Type B pancreatic cell (in vitro differentiated cells): ENCODE measurements around the gene SLAMF6. TPM values are rescaled to one million over a fixed set of nuclear protein-coding genes. Genes with fewer than 3 reads are reported as not detected.
"Not testable (repeated sequence)": the region's sequence is repeated elsewhere in the genome, so short reads cannot be mapped to it uniquely, and the experiment has no call there.

Source experiments
- DNase-seq: peaks from one replicate; pipeline ENCODE4 v3.0.0; 2021; ENCODE audit warnings: mixed read lengths; ENCODE audit not compliant: unreplicated experiment; ENCODE audit errors: extremely low spot score
- H3K27ac Mint-ChIP-seq: 2 replicates; pipeline ENCODE4 v1.8.0; 2021; ENCODE audit warnings: mild to moderate bottlenecking, mixed read lengths
- H3K27me3 Mint-ChIP-seq: 2 replicates; pipeline ENCODE4 v1.8.0; 2021; ENCODE audit warnings: mixed read lengths
- H3K36me3 Mint-ChIP-seq: 2 replicates; pipeline ENCODE4 v1.8.0; 2021; ENCODE audit warnings: mixed read lengths
- H3K4me1 Mint-ChIP-seq: one replicate; pipeline ENCODE4 v1.8.0; 2021; ENCODE audit warnings: mixed read lengths; ENCODE audit not compliant: unreplicated experiment
- H3K4me3 Mint-ChIP-seq: 2 replicates; pipeline ENCODE4 v1.8.0; 2021; ENCODE audit warnings: mild to moderate bottlenecking, mixed read lengths
- H3K9me3 Mint-ChIP-seq: 2 replicates; pipeline ENCODE4 v1.8.0; 2021; ENCODE audit warnings: mixed read lengths
- CTCF ChIP-seq: fragments of 200-600 bp; sonication (generic); conservative IDR thresholded peaks from 2 replicates; pipeline ENCODE4 v1.5.0; 2021; ENCODE audit warnings: antibody characterized with exemption, mild to moderate bottlenecking
- total RNA-seq: library from RNA; stranded (reverse); gene quantifications from 2 replicates; pipeline ENCODE4 v1.2.1, GENCODE V29; 2021; ENCODE audit warnings: low replicate concordance

The SLAMF6 gene
- total RNA-seq, 1 donor from 2014 or later: not detected

DNA sequence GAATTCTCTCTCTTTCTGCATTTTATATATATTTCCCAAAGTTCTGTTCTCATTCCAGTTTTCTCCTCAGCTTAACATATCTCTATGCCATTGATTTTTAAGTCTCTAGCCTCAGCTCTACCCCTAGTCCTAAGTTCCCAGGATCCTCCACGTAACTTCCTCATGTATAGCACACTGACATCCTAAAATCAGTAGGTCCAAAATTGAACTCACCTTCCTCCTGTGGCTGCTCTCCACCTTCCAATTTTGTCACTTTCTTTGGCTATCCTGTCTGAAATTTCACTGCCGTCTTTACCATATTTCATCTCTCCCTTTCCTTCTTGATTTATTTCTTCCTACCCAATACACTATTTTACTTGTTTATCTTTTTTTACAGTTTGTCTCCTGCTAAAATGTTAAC, 1.5 kb downstream of the SLAMF6 start:
- no peaks in the 10 kb centered on the region for H3K9me3 Mint-ChIP-seq
- no peak overlapping the region for H3K4me3 Mint-ChIP-seq
- no peaks in the 10 kb centered on the region for H3K27me3 Mint-ChIP-seq
- no peaks in the 10 kb centered on the region for H3K4me1 Mint-ChIP-seq
- H3K27ac Mint-ChIP-seq: no peak overlapping the region
- TF ChIP-seq CTCF: no peak
- no peak for DNase-seq
- no peaks in the 10 kb centered on the region for H3K36me3 Mint-ChIP-seq

- H3K4me3 Mint-ChIP-seq: no peak overlapping the region
- no peaks in the 10 kb centered on the region for H3K27me3 Mint-ChIP-seq
- no peaks in the 10 kb centered on the region for H3K4me1 Mint-ChIP-seq
- TF ChIP-seq CTCF: no peak
- no peak overlapping the region for H3K27ac Mint-ChIP-seq
- H3K36me3 Mint-ChIP-seq: no peaks in the 10 kb centered on the region
- H3K9me3 Mint-ChIP-seq: no peaks in the 10 kb centered on the region
- no peak for DNase-seq
Measured at GRCh38 chr1:160520999-160521398, 2.1 kb downstream of the SLAMF6 start.

DNA sequence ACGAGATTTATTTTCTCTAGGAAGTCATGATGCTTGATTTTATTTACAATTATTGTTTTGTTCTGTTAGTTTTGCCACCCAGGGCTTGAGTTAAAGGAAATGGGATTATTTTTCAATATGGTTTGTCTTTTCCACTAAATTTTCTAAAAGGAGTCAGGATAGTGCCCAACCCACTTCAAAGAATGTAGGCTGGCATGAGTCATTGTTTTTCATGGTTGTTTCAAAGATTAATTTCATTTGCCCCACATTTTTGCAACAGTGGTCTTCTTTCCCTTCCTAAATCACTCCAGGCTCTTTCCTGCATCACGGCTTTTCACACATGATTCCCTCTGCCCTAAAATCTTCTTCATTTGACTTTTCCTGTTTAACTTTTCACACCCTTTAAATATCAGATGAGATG, 2.5 kb downstream of the SLAMF6 start:
- Mint-ChIP-seq H3K9me3 (no peaks in the 10 kb centered on the region), H3K4me3 (no peak overlapping the region), H3K4me1 (no peaks in the 10 kb centered on the region), H3K36me3 (no peaks in the 10 kb centered on the region), H3K27me3 (no peaks in the 10 kb centered on the region), H3K27ac (no peak overlapping the region)
- no peak for TF ChIP-seq CTCF
- no peak for DNase-seq

DNA sequence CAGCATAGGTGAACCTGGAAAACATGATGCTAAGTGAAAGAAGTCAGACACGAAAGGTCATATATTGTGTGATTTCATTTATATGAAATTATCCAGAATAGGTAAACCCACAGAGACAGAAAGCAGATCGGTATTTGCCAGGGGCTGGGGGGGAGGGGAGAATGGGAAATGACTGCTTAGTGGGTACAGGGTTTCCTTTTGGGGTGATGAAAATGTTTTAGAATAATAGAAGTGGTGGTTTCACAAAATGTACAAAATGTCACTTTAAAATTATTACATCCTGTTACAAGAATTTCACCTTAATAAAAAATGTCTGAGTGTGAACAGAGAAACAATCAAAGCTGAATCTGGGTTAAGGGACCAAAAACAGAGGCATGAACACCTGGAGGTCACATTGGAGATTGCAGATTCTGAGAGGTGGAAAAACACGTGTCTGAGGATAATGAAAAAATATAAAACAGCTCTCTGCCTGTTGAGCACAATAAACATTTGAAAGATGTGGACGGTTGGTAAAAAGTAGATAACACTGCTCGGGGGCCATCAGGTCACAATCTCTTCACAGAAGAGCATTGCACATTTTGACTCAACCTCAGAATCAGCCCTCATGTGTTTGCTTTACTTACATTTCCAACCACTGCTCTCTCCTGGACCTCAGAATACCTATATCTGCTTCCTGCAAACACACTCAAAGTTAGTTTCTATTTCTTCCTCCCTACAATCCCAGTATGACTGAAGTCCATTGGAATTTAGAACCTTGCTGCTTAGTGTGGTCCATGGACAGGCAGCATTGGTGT, 3.2 kb downstream of the SLAMF6 start:
- H3K36me3 Mint-ChIP-seq: no peaks in the 10 kb centered on the region
- TF ChIP-seq CTCF: peak; percentile 26
- DNase-seq: no peak
- no peak overlapping the region for H3K4me3 Mint-ChIP-seq
- no peaks in the 10 kb centered on the region for H3K9me3 Mint-ChIP-seq
- H3K27me3 Mint-ChIP-seq: no peaks in the 10 kb centered on the region
- H3K27ac Mint-ChIP-seq: no peak overlapping the region
- H3K4me1 Mint-ChIP-seq: no peaks in the 10 kb centered on the region

DNA sequence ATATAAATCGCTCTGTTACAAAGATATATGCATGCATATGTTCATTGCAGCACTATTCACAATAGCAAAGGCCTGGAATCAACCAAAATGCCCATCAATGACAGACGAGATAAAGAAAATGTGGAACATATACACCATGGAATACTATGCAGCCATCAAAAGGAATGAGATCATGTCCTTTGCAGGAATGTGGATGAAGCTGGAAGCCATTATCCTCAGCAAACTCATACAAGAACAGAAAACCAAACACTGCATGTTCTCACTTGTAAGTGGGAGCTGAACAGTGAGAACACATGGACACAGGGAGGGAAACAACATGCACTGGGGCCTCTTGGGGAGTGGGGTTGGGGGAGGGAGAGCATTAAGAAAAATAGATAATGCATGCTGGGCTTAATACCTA, 5.5 kb downstream of the SLAMF6 start:
- not testable (repeated sequence) for H3K9me3 Mint-ChIP-seq, DNase-seq, H3K4me1 Mint-ChIP-seq, H3K36me3 Mint-ChIP-seq, H3K27ac Mint-ChIP-seq, H3K4me3 Mint-ChIP-seq
- peaks cover 15% of the 10 kb centered on the region for H3K27me3 Mint-ChIP-seq

DNA sequence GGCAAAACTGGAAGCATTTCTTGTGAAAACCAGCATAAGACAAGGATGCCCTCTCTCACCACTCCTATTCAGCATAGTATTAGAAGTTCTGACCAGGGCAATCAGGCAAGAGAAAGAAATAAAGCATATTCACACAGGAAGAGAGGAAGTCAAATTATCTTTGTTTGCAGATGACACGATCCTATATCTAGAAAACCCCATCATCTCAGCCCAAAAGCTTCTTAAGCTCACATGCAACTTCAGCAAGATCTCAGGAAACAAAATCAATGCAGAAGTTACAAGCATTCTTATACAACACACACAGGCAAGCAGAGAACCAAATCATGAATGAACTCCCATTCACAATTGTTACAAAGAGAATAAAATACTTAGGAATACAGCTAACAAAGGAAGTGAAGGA, 7.1 kb downstream of the SLAMF6 start:
- not testable (repeated sequence) for H3K9me3 Mint-ChIP-seq, H3K36me3 Mint-ChIP-seq, H3K27ac Mint-ChIP-seq, H3K4me3 Mint-ChIP-seq, DNase-seq, H3K4me1 Mint-ChIP-seq
- peaks cover 15% of the 10 kb centered on the region for H3K27me3 Mint-ChIP-seq

- Mint-ChIP-seq H3K4me1 (no peaks in the 10 kb centered on the region), H3K9me3 (peaks cover 6% of the 10 kb centered on the region), H3K27me3 (no peaks in the 10 kb centered on the region), H3K27ac (no peak overlapping the region), H3K36me3 (no peaks in the 10 kb centered on the region), H3K4me3 (no peak overlapping the region)
- no peak for DNase-seq
- no peak for TF ChIP-seq CTCF
Measured at GRCh38 chr1:160504651-160505050, 18.4 kb downstream of the SLAMF6 start.
